K562 (cell line): ENCODE data around the gene ARHGAP30. TPM values are rescaled to one million over a fixed set of nuclear protein-coding genes. Genes with fewer than 3 reads are reported as not detected.

Experiments used
- ARNT ChIP-seq, 2 experiments: fragments of 450-650 bp; IDR thresholded peaks; 2 replicates each; pipeline ENCODE4 v1.6.1; 2016; ENCODE audit warnings: mild to moderate bottlenecking in 1 of 2
- CBX2 ChIP-seq: fragments of 200-600 bp; sonication (generic); IDR thresholded peaks from one replicate; pipeline ENCODE4 v1.6.1; 2012; ENCODE audit warnings: mild to moderate bottlenecking, low read length, inconsistent platforms; ENCODE audit not compliant: insufficient read depth, poor library complexity, severe bottlenecking
- CTCFL ChIP-seq: IDR thresholded peaks from 2 replicates; pipeline ENCODE4 v1.6.1; 2011; ENCODE audit warnings: borderline replicate concordance, low read depth, mild to moderate bottlenecking, moderate library complexity, low read length; ENCODE audit not compliant: insufficient read depth, poor library complexity, severe bottlenecking
- ELK3 ChIP-seq: fragments of 450-650 bp; formaldehyde crosslinking; IDR thresholded peaks from 2 replicates; pipeline ENCODE4 v1.4.0; 2020; ENCODE audit warnings: mild to moderate bottlenecking
- FOSL1 ChIP-seq: fragments of 200-800 bp; sonication (Bioruptor generic); conservative IDR thresholded peaks from 2 replicates; pipeline ENCODE4 v1.6.1; 2016; ENCODE audit warnings: missing genetic modification characterization, missing compliant biosample characterization
- FOXK1 ChIP-seq: sonication (generic); formaldehyde crosslinking; IDR thresholded peaks from 2 replicates; pipeline ENCODE4 v1.8.0; 2022; ENCODE audit warnings: missing genetic modification reagents, mild to moderate bottlenecking, borderline replicate concordance
- FOXP1 ChIP-seq: sonication (generic); formaldehyde crosslinking; IDR thresholded peaks from 2 replicates; pipeline ENCODE4 v1.8.0; 2022; ENCODE audit warnings: mild to moderate bottlenecking, missing genetic modification reagents
- GTF2A2 ChIP-seq: IDR thresholded peaks from 2 replicates; pipeline ENCODE4 v1.6.1; 2016; ENCODE audit warnings: mild to moderate bottlenecking, missing genetic modification characterization, missing compliant biosample characterization
- HDAC2 ChIP-seq: fragments of 450-650 bp; IDR thresholded peaks from 2 replicates; pipeline ENCODE4 v1.6.1; 2016; ENCODE audit warnings: mild to moderate bottlenecking
- JUNB ChIP-seq: fragments of 450-650 bp; formaldehyde crosslinking; conservative IDR thresholded peaks from 2 replicates; pipeline ENCODE4 v1.4.0; 2020; ENCODE audit warnings: mild to moderate bottlenecking
- KAT8 ChIP-seq: fragments of 450-650 bp; IDR thresholded peaks from 2 replicates; pipeline ENCODE4 v1.6.1; 2016; ENCODE audit warnings: low read depth, mild to moderate bottlenecking
- MCM2 ChIP-seq: fragments of 450-650 bp; IDR thresholded peaks from 2 replicates; pipeline ENCODE4 v1.6.1; 2017; ENCODE audit warnings: low read depth, mild to moderate bottlenecking
- MTA1 ChIP-seq: fragments of 450-650 bp; IDR thresholded peaks from 2 replicates; pipeline ENCODE4 v1.6.1; 2017; ENCODE audit warnings: borderline replicate concordance
- NR2C2 ChIP-seq, 2 experiments: fragments of 200-800 bp in 1 of 2; sonication (Bioruptor generic) in 1 of 2; sonication (generic) in 1 of 2; formaldehyde crosslinking in 1 of 2; IDR thresholded peaks; 2 replicates each; pipeline versions ENCODE4 v1.6.1 to v1.8.0; 2016 to 2022; ENCODE audit warnings: mild to moderate bottlenecking in 1 of 2, missing compliant biosample characterization in 1 of 2, missing genetic modification characterization in 1 of 2, missing genetic modification reagents in 1 of 2
- RFX1 ChIP-seq: fragments of 450-650 bp; IDR thresholded peaks from 2 replicates; pipeline ENCODE4 v1.6.1; 2016; ENCODE audit warnings: mild to moderate bottlenecking, moderate library complexity
- SP1 ChIP-seq: sonication (generic); formaldehyde crosslinking; IDR thresholded peaks from 2 replicates; pipeline ENCODE4 v1.8.1; 2022; ENCODE audit warnings: mild to moderate bottlenecking, missing genetic modification reagents
- SPI1 ChIP-seq: IDR thresholded peaks from 2 replicates; pipeline ENCODE4 v1.6.1; 2011; ENCODE audit warnings: low read depth, low read length, control low read depth, borderline replicate concordance
- XRCC3 ChIP-seq: fragments of 450-650 bp; IDR thresholded peaks from 2 replicates; pipeline ENCODE4 v1.6.1; 2017; ENCODE audit warnings: mild to moderate bottlenecking, moderate library complexity
- ZNF12 ChIP-seq: sonication (generic); formaldehyde crosslinking; IDR thresholded peaks from 2 replicates; pipeline ENCODE4 v1.4.0; 2020; ENCODE audit warnings: mild to moderate bottlenecking, missing genetic modification reagents
- polyA plus RNA-seq, 8 experiments: library from polyadenylated mRNA; depleted of rRNA in 4 of 8; stranded (reverse) in 5 of 8; unstranded in 3 of 8; fragments of >200 nt; fragmentation: Nextera tagmentation in 2 of 8; fragmentation: Illumina TruSeq in 1 of 8; extraction: Ambion mirVana in 2 of 8; extraction: Trizol in 1 of 8; gene quantifications; 2 replicates each; pipeline versions ENCODE4 v1.2.1 to v1.2.3, GENCODE V29; 2011 to 2014; ENCODE audit warnings: inconsistent platforms in 1 of 8, missing spikeins in 1 of 8
- total RNA-seq, 7 experiments: library from RNA; depleted of rRNA in 6 of 7; stranded (reverse); fragments of >200 nt in 6 of 7; fragmentation: Illumina TruSeq in 2 of 7; extraction: Trizol in 2 of 7; gene quantifications; 2 replicates each; pipeline versions ENCODE4 v1.2.1 to v1.2.3, GENCODE V29; 2011 to 2021; ENCODE audit warnings: low replicate concordance in 1 of 7
- TF ChIP-seq, protein P1 (sequence below), 2 experiments: fragments of 250-450 bp in 1 of 2; fragments of 450-650 bp in 1 of 2; sonication (Bioruptor Pico) in 1 of 2; IDR thresholded peaks; 2 replicates each; pipeline versions ENCODE4 v1.6.1 to v1.8.0; 2016 to 2021; ENCODE audit warnings: mild to moderate bottlenecking in 2 of 2, moderate library complexity in 2 of 2, missing compliant biosample characterization in 1 of 2, missing genetic modification characterization in 1 of 2
- TF ChIP-seq, protein P2 (sequence below): fragments of 450-650 bp; IDR thresholded peaks from 2 replicates; pipeline ENCODE4 v1.6.1; 2016; ENCODE audit warnings: missing biosample characterization, missing genetic modification characterization
- TF ChIP-seq, protein P3 (sequence below): fragments of 450-650 bp; IDR thresholded peaks from one replicate; pipeline ENCODE4 v1.6.1; 2018; ENCODE audit warnings: mild to moderate bottlenecking, moderate library complexity; ENCODE audit not compliant: partially characterized antibody

Gene ARHGAP30
- total and polyA plus RNA-seq, 9 of the 15 experiments (the other 6 are each of a cell fraction or from before 2014, with no cell fraction given): 0.01 to 0.73 (median 0.12) TPM

- no peak for TF ChIP-seq CBX2
- peak; percentile 90 for TF ChIP-seq SP1 (CRISPR knock-in tag)
- TF ChIP-seq HDAC2: peak; percentile 45
- TF ChIP-seq FOSL1: no peak
- TF ChIP-seq FOXK1: no peak
- no peak for TF ChIP-seq MCM2
- TF ChIP-seq RFX1: no peak
- TF ChIP-seq ZNF12 (CRISPR knock-in tag): 0 out of 2 replicates have a peak, but pooled peaks have one; percentile 20
- no peak for TF ChIP-seq XRCC3
- no peak for TF ChIP-seq CTCFL
- TF ChIP-seq, protein P1, sequence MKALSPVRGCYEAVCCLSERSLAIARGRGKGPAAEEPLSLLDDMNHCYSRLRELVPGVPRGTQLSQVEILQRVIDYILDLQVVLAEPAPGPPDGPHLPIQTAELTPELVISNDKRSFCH (CRISPR knock-in tag; IDR thresholded peaks at IDR 0.05): no peak
- TF ChIP-seq, protein P1 (tag; IDR thresholded peaks at IDR 0.05): no peak
- TF ChIP-seq, protein P2, sequence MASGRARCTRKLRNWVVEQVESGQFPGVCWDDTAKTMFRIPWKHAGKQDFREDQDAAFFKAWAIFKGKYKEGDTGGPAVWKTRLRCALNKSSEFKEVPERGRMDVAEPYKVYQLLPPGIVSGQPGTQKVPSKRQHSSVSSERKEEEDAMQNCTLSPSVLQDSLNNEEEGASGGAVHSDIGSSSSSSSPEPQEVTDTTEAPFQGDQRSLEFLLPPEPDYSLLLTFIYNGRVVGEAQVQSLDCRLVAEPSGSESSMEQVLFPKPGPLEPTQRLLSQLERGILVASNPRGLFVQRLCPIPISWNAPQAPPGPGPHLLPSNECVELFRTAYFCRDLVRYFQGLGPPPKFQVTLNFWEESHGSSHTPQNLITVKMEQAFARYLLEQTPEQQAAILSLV (tag): no peak
- TF ChIP-seq KAT8: no peak
- TF ChIP-seq FOXP1 (CRISPR knock-in tag): peak; percentile 56; the same call in 1 of the 2 replicates
- TF ChIP-seq SPI1: no peak
- TF ChIP-seq ELK3 (CRISPR knock-in tag): no peak
- no peak for TF ChIP-seq ARNT (IDR thresholded peaks at IDR 0.05)
- TF ChIP-seq JUNB (CRISPR knock-in tag): no peak
- TF ChIP-seq NR2C2 (CRISPR knock-in tag; IDR thresholded peaks at IDR 0.05): peak; percentile 83
- peak; percentile 45 for TF ChIP-seq NR2C2 (tag; IDR thresholded peaks at IDR 0.05)
- TF ChIP-seq, protein P3, sequence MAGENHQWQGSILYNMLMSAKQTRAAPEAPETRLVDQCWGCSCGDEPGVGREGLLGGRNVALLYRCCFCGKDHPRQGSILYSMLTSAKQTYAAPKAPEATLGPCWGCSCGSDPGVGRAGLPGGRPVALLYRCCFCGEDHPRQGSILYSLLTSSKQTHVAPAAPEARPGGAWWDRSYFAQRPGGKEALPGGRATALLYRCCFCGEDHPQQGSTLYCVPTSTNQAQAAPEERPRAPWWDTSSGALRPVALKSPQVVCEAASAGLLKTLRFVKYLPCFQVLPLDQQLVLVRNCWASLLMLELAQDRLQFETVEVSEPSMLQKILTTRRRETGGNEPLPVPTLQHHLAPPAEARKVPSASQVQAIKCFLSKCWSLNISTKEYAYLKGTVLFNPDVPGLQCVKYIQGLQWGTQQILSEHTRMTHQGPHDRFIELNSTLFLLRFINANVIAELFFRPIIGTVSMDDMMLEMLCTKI: no peak
- no peak for TF ChIP-seq MTA1
- no peak for TF ChIP-seq GTF2A2
Measured at GRCh38 chr1:161117759-161118581, 48.3 kb upstream of the ARHGAP30 start, which contains the start of the genes NIT1 and PFDN2 (continued).
